Lung (tissue), 12 donors: ENCODE data around the gene IGHMBP2. TPM values are rescaled to one million over a fixed set of nuclear protein-coding genes. Genes with fewer than 3 reads are reported as not detected.

Source experiments
- ATAC-seq: fragments of 200-7000 bp; cut with Tn5 transposase; one replicate; pipeline ENCODE4 v1.9.1; 2020; ENCODE audit warnings: moderate number of reproducible peaks; ENCODE audit not compliant: insufficient read depth, low FRiP score
- DNase-seq, 3 donors: peaks; one replicate each; pipeline ENCODE4 v3.0.0-alpha.2; 2013 to 2017
- H3K27ac ChIP-seq, 2 donors: one replicate each; pipeline ENCODE4 v1.5.1; 2013; ENCODE audit warnings: mild to moderate bottlenecking in 2 of 2, moderate library complexity in 2 of 2, control low read depth in 1 of 2, inconsistent platforms in 1 of 2, low read depth in 1 of 2, low read length in 1 of 2
- H3K27me3 ChIP-seq, 3 donors: one replicate each; pipeline ENCODE4 v1.5.1; 2013; ENCODE audit warnings: low read length in 2 of 3; ENCODE audit not compliant: control insufficient read depth in 3 of 3, insufficient read depth in 3 of 3
- H3K36me3 ChIP-seq, 4 donors: one replicate each; pipeline ENCODE4 v1.5.1; 2013; ENCODE audit warnings: low read length in 4 of 4, mild to moderate bottlenecking in 1 of 4, moderate library complexity in 1 of 4; ENCODE audit not compliant: control insufficient read depth in 4 of 4, insufficient read depth in 4 of 4
- H3K4me1 ChIP-seq, 5 donors: one replicate each; pipeline ENCODE4 v1.5.1; 2013; ENCODE audit warnings: low read length in 5 of 5, mild to moderate bottlenecking in 2 of 5, moderate library complexity in 1 of 5; ENCODE audit not compliant: control insufficient read depth in 5 of 5, insufficient read depth in 5 of 5
- H3K4me3 ChIP-seq: one replicate; pipeline ENCODE4 v1.5.1; 2013; ENCODE audit warnings: mild to moderate bottlenecking, control low read depth, moderate library complexity
- H3K9ac ChIP-seq, 2 donors: one replicate each; pipeline ENCODE4 v1.5.1; 2013; ENCODE audit warnings: low read length in 2 of 2, control low read depth in 1 of 2; ENCODE audit not compliant: insufficient read depth in 1 of 2
- H3K9me3 ChIP-seq, 4 donors: one replicate each; pipeline ENCODE4 v1.5.1; 2013; ENCODE audit warnings: low read length in 3 of 4, mild to moderate bottlenecking in 1 of 4, moderate library complexity in 1 of 4; ENCODE audit not compliant: control insufficient read depth in 4 of 4, insufficient read depth in 3 of 4
- WGBS, 2 donors: extraction: QIAGEN DNeasy Blood & Tissue Kit; methylation state at CpG; one replicate each; pipeline ENCODE4 v1.1.7; 2013; 5-methylcytosine and 5-hydroxymethylcytosine counted together
- polyA plus RNA-seq, 2 donors: library from polyadenylated mRNA; stranded (reverse); fragments of 200-250 nt; gene quantifications; one replicate each; pipeline ENCODE4 v1.2.1, GENCODE V29; 2013
- total RNA-seq, 2 donors: library from RNA; depleted of rRNA in 1 of 2; stranded (reverse); fragments of >200 nt in 1 of 2; gene quantifications; one replicate each; pipeline ENCODE4 v1.2.1, GENCODE V29; 2014 to 2021
- TF ChIP-seq, protein P1 (sequence below): IDR thresholded peaks from 2 replicates; pipeline ENCODE4 v1.5.1; 2012; ENCODE audit warnings: mild to moderate bottlenecking; ENCODE audit errors: control extremely low read depth, extremely low read depth
- donor health status: control.
- donor health status: control.
- donor health status: Bipolar disorder and iron deficiency.
- donor health status: healthy.
- donor health status: DM: yes; HTN: yes; CAD: no.

The IGHMBP2 gene
- total and polyA plus RNA-seq, 4 donors = 12.4 to 21.0 (median 17.6) TPM

DNA sequence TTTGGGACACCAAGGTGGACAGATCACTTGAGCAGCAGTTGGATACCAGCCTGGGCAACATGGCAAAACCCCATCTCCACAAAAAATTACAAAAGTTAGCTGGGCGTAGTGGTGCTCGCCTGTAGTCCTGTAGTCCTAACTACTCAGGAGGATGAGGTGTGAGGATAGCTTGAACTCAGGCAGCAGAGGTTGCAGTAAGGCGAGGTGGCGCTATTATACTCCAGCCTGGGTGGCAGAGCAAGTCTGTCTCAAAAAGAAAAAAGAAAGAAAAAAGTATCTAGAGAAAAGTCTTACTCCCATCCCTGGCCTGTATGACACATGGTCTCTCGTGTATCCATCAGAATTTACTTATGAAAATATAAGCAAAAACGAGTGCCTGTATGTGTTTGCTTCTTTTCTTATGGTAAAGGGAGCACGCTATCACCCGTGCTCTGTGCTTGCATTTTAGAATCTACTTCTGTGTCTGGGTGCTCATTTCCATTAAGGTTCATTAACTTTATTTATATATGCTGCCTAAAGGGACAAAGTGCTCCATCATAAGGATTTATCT lies 46.6 kb upstream of the IGHMBP2 start:
- H3K4me3 ChIP-seq = no peak overlapping the region
- no peak overlapping the region for H3K9ac ChIP-seq
- peaks cover 0 to 6% (median 2%) of the 10 kb centered on the region in 5 donors for H3K4me1 ChIP-seq
- peaks cover 0 to 5% (median 0%) of the 10 kb centered on the region in 4 donors for H3K9me3 ChIP-seq
- DNase-seq (no peak), ATAC-seq (no peak)
- WGBS, 2 donors = 92 to 93% methylated on average over 8 of the region's 8 CpGs
- no peaks in the 10 kb centered on the region for H3K36me3 ChIP-seq
- peaks cover 0 to 12% (median 7%) of the 10 kb centered on the region in 3 donors for H3K27me3 ChIP-seq
- no peak overlapping the region for H3K27ac ChIP-seq
- TF ChIP-seq, protein P1, sequence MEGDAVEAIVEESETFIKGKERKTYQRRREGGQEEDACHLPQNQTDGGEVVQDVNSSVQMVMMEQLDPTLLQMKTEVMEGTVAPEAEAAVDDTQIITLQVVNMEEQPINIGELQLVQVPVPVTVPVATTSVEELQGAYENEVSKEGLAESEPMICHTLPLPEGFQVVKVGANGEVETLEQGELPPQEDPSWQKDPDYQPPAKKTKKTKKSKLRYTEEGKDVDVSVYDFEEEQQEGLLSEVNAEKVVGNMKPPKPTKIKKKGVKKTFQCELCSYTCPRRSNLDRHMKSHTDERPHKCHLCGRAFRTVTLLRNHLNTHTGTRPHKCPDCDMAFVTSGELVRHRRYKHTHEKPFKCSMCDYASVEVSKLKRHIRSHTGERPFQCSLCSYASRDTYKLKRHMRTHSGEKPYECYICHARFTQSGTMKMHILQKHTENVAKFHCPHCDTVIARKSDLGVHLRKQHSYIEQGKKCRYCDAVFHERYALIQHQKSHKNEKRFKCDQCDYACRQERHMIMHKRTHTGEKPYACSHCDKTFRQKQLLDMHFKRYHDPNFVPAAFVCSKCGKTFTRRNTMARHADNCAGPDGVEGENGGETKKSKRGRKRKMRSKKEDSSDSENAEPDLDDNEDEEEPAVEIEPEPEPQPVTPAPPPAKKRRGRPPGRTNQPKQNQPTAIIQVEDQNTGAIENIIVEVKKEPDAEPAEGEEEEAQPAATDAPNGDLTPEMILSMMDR = no peak

DNA sequence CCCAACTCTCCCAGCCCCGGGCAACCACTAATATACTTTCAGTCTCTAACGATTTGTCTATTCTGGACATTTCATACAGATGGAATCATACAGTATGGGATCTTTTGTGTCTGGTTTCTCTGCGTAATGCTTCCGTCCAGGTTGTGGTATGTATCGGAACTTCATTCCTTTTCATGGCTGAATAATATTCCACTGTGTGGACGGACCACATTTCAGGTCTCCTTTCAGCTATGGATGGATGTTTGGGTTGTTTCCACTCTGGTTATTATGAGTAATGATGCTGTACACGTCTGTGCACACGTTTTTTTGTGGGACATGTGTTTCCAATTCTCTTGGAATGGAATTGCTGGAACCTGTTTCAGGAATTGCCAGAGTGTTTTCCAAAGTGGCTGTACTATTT lies 44.6 kb upstream of the IGHMBP2 start:
- TF ChIP-seq, protein P1 = no peak
- Histone ChIP-seq H3K36me3 (no peaks in the 10 kb centered on the region), H3K4me3 (no peak overlapping the region), H3K9me3 (peaks cover 0 to 4% (median 2%) of the 10 kb centered on the region in 4 donors), H3K27me3 (peaks cover 0 to 4% (median 3%) of the 10 kb centered on the region in 3 donors), H3K27ac (no peak overlapping the region), H3K9ac (no peak overlapping the region), H3K4me1 (peaks cover 0 to 6% (median 2%) of the 10 kb centered on the region in 5 donors)
- no peak for DNase-seq
- WGBS, 2 donors = 85 to 92% methylated on average over 8 of the region's 8 CpGs
- no peak for ATAC-seq

- H3K9ac ChIP-seq = no peak overlapping the region
- ATAC-seq (no peak), DNase-seq (no peak)
- WGBS, 2 donors = 80 to 96% methylated on average over 6 of the region's 6 CpGs
- peaks cover 0 to 2% (median 0%) of the 10 kb centered on the region in 5 donors for H3K4me1 ChIP-seq
- no peaks in the 10 kb centered on the region for H3K36me3 ChIP-seq
- no peak overlapping the region for H3K27ac ChIP-seq
- H3K27me3 ChIP-seq = no peaks in the 10 kb centered on the region
- H3K9me3 ChIP-seq = peaks cover 0 to 3% (median 1%) of the 10 kb centered on the region in 4 donors
- no peak overlapping the region for H3K4me3 ChIP-seq
- TF ChIP-seq, protein P1 = no peak
Measured at GRCh38 chr11:68862421-68862820, 41.3 kb upstream of the IGHMBP2 start.
